Endometrium (tissue), 2 donors: ENCODE data around the gene C2orf66.
A peak's percentile ranks its signal among the peaks of the same experiment; 100 is the strongest.

Experiments
- FAIRE-seq: peaks from 2 replicates; lab custom pipeline; 2012; peaks lifted over from hg19 to GRCh38; lab: Jason Lieb, UNC
- donor health status: control.
- donor health status: control.

Gene C2orf66

DNA sequence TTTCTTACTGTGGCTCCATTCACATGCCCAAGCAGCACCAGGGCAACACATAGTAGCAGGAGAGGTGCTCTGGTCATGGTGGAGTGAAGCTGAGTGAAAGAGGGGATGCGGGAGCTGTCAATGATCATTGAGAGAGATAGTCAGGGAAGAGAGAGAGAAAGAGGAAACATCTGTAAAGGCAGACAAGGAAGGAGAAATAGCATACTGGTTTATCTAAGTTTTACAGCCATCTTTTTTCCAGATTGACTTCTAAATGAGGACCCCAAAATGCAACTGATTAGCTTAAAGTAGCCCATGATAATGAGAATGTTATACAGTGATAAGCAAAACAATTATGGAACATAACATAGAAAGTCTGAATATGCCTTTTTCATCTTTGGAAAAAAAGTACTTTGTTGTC is at the start of gene C2orf66:
C2orf66 (minus strand) TSS at position 96 of the 400 bp plus-strand sequence; CDS start at position 77, 19 bp downstream.
- no peak for FAIRE-seq

DNA sequence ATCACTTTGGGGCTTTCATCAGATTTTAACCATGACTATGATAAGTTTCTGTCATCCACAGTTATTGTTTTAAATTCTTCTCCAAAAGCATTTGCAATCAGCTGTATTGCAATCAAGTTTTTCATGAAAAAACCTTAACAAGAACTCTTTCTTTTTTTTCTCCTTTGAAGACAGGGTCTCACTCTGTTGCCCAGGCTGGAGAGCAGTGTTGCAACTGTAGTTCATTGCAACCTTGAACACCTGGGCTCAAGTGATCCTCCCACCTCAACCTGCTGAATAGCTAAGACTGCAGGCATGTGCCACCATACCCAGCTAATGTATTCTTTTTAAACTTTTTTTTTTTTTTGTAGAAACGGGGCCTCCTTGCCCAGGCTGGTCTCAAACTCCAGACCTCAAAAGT is 45.5 kb upstream of the C2orf66 start:
- FAIRE-seq, result no peak

DNA sequence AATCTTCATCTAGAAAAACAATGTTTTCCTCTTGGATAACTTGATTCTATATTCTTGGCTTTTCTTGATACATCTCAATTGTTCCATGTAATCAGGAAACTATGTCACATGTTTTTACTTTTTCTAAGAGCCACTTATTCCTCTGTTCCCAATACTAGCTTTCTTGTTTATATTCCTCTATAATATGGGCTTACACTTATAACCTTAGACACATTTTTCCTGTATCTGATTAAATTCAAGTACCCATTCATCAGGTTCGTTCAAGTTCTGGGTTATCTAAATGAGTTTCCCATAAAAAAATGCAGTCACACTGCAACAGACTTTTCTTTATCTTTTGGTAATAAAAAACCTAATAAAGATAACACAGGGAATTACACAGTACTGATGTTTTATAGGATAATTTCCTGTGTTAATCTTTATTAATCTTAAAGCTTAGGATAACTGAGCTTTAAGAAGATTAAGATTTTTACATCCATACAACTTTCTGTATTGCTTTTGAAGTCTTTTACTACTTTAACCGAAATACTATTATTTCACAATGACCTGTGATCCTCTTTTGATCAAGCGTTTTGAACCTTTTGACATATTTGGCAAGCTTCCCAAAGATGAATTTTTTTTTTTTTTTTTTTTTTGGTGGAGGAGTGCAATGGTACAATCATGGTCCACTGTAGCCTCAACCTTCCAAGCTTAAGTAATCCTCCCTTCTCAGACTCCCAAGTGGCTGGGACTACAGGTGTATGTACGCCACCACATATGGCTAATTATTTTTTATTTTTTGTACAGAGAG is 44.3 kb upstream of the C2orf66 start:
- no peak for FAIRE-seq

DNA sequence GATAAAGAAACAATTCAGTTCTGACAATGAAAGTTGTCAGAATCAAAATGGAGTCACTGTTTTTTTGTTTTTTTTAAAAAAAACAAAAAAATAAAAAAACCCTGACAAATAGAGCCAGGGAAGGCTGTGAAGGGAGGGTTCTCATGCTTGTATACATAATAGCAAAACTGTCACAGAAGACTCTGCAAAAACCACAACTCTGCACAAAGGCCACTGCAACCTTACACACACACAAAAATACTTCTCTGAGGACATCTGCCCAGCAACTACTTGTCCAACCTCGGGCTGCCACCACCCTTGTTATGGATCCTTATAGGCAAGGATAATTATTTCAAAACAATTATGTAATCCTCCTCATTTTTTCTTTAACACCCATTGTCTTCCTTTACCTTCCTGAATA is 41.9 kb upstream of the C2orf66 start:
- FAIRE-seq, result no peak

DNA sequence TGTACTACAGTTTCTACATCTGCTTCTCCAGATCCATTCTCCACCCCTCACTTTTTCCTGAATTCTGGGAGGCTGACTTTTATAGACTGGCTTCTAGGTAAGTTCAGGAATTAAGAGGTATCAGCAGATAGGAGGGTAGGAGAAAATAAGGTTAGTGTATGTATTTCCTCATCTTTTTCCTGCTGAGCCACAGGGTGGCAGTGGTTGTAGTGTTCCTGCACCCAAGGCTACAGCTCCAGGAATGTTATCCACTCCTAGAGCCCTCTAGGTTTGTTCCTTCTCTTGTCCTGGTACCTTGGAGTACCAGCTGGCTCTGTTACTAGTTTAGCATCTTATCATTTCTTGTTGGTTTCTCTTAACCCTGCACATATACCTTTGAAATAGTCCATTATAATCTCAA is 40.7 kb upstream of the C2orf66 start:
- no peak for FAIRE-seq

DNA sequence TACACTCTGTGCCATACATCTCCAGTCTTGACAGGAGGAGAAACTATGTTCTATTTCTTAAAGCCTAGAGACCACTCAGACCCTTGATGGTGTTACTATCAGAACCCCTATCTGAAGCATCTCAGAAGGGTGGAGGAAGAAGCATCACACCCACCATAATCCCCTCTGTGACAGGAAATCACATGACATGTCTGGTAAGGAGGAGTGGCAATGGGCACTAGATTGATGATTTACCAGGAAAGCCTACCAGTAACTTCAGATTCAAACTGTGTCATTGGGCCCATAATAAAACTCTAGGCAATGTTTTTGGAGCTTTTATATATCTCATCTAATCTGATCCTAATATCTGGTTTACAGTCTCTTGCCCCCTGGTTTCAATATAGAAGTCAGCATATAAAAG is 37.1 kb upstream of the C2orf66 start:
- no peak for FAIRE-seq

DNA sequence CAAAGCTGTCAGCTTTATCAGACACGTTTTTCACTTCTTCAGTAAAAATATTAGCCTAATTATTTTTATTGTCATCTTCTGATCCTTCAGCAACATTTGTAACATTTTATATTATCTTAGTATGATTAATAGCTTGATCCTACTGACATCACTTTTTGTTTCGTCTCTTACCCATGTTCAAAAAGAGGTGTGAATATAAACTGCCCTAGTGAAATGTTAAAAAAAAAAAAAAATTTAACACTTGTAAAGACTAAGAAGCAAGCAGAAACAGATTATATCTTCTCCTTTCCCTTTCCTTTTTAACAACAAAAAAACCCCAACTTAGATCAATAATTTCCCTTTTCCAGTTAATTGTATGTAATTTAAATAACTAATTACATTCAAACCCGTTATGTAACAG is 36.2 kb upstream of the C2orf66 start:
- FAIRE-seq, result no peak

DNA sequence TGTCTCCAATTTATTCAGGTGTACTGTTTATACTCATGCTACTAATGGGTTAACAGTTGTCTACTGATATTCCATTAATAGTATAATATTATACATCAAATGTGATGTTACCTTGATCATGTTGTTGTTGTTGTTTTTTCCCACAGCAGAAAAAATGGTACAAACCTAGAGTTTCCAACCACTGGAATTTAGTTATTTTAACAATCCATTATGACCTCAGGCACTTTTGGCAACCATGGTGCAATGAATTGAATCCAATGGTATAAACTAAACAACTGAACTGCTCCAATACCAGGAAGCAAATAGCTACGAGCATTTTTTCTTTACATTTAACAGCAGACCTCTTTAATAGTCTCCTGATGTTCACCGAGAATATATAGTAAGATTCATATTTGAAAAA is 31.0 kb upstream of the C2orf66 start:
- FAIRE-seq, result no peak

DNA sequence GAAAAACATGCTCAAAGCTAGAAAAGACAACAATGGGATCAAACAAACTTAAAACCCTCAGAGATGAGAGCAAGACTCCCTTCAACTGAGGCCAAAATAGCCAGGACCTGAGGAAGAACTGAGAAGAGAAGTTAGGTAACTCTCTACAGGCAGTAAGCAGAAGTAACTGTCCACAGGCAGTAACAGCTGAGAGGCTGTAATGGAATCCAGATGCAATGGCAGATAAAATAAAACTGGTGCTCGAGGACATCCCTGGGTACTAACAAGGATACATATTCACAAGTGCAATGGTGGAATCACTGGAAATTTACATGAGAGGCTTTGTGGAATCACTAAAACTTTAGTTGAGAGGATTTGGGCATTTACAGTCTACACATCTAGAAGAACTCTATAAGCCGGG is 30.4 kb upstream of the C2orf66 start:
- no peak for FAIRE-seq

DNA sequence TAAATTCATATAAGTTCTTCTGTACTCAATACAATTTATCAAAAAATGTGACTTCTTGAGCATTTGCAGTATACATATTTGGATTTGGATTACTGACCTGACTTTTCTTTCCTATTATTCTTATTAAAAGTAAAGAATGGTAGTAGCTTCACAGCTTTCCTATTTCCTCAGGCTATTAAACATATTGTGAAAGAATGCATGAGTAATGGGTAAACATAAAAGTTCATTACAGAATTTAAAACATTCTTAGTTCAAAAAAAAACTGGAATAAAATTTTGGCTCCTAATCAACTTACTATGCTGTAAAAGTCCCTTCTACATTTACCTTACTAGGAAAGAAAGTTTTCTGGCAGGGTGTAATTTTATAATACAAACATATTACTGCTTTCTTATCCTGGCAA is 27.3 kb upstream of the C2orf66 start:
- no peak for FAIRE-seq

DNA sequence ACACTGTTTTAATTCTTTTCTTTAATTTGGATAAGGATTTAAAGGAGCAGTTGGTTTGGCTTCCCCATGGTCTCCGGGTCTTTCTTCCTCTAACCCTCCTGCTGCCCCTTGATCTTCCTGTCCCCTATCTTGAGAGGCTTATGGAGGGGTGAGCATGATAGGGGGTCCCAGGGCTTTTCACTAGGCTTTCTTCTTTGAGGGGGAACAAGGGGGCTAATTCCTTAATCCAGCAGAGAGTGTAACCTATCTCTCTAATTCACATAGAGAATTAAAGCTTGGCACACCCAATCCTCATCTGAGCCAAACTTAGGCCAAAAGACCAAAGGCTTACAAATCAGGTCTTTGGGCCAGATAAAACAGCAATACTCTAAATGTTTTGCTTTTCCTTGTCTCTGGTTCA is 21.5 kb upstream of the C2orf66 start:
- no peak for FAIRE-seq

DNA sequence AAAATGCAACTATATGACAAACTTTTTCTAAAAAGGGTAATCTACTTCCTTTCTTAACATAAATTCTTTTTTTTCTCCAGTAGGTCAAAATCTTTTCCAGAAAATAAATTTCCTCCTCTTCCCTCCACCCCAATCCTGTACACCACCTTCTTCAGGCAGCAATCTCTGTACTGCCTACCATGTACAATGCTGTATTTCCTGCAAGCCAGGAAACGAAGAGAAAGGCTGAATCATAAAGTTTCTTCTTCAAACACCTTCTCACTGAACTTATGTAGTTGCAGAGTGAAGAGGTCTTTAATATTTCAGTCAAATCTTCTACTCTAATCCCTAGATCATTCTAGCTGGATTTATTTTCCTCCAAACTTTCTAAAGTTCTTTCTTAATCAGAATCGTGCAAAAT is 18.2 kb upstream of the C2orf66 start:
- no peak for FAIRE-seq

DNA sequence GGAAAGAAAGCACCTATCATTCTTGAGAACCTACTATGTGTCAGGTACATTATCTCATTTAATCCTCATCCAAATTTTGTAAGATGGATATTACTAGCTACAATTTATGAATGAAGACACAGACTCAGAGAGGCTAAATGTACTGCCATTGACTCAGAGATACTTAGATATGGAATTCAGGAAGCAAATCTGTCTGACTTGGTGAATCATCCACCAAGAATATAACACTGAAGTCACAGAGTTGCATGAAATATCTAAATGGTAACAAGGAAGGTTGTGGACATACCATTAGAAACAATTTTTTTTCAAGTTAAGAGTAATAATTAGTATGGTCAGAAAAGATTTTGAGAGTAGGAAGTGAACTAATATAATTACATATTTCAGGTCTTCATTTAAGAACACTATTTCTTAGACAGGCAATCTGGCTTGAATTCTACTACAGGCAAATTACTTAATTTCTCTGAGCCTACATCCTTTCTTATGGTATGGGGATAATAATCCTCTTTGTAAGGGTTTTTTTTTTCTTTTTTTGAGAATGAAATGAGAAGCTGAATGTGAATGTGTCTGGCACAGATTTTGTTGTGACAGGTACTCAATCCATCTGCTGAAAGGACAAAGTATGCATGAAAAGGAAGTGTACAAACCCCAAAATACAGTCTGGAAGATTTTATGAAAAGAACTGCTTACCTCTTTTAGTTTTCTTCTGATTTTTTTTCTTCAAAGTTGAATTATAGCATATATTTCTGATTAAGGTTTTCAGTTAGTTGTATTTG is 14.8 kb upstream of the C2orf66 start:
- FAIRE-seq, result no peak

DNA sequence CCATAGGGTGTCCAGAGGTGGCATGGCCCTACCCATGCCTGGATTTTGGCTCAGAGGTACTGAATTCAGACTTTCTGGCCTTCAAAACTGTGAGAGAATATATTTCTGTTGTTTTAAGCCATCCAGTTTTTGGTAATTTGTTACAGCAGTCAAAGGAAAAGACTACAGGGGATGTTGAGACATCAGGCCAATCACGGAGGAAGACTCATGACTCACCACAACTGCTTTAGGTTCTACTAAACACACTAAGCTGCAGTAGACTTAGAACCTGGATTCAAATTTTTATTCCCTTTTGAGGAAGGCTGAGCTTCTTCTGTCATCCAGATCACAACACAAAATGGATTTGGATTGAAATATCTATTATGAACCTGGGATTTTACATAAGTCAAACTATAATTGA is 12.0 kb upstream of the C2orf66 start:
- FAIRE-seq, result no peak

DNA sequence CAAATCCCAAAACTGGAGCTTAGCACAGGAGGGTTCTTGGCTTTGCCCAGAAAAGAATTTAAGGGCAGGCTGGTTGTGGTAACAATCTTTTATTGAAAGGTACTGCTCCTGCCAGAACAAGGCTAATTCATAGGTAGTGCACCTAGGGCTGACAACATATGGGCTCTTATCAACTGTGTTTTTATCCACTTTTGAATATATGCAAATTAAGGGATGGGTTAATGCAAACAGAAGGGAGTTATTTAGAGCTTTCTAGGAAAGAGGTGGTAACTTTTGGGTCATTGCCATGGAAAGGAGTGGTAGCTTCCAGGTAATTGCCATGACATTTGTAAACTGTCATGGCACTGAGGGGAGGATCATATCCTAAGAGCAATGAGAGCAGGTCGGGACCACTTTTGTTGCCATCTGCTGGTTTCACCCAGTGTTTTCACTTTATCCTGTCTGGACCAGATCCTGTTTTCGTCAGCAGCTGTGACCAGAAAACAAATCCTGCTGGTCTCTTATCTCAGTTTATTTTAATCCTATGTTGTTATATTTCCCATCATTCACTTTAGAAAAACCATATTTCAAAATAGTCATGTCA is 981 bp downstream of the C2orf66 start:
- FAIRE-seq, result no peak

DNA sequence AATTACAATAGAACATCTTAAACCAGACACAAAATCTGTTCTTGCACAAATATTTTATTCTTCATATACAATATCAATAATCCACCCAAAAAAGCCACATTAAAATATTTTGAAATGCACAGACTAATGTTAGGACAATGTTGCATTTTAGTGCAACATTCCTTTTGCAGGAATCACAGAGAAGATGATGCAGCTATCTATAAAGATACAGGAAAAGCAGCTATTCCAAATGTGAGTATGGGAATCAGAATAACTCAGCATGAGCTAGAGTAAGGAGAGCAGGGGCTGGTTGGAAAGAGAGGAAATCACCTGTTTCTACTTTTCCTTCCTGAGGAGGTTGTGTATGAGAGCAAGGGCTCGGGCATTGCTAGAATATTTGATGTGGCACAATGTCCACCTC is 4.8 kb downstream of the C2orf66 start:
- no peak for FAIRE-seq

DNA sequence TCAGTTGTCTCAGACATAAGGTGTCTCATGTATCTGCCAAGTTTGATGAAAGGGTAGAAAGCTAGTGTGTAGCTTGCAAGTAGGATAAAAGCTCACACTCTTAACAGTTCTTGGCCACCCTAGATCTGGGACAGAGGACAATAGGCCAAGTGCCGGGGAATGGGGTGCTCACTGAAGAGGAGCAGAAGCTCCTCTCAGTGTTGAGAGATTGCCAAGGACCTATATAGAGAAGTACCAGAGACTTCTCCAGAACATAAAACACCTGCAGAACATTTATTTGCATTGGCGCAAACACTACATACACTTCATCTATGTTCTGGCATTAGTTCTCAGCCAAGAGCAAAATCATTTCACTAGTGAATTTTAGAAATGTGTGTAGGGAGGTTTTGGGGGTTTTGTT is 6.8 kb downstream of the C2orf66 start:
- FAIRE-seq, result no peak

DNA sequence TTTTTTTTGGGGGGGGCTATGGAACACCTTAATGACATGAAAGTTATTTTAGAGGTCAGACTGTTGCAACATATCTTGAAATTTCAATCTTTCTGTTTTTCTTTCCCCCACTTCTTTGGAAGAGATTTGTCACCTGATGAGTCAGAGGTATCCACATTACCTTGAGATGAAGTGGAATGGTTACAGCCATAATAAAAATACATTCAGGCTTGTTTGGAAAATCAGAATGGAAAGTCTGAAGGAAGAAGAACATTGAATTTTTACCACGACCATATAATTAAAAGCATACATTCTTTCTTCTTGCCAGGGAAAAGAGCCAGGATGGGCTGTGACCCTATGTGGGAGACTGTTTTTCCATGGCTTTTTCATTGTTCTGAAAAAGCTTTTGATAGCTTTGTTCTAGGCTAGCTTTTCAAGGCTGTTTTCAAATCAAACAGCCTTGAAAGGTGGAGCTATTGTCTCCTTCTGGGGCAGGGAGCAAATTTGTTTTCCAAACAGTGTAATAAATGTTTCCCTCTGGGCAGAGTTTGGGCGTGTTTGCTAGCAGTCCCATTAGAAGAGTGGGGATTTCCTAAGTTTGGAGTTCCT is 7.4 kb downstream of the C2orf66 start:
- FAIRE-seq, result peak; percentile 4

DNA sequence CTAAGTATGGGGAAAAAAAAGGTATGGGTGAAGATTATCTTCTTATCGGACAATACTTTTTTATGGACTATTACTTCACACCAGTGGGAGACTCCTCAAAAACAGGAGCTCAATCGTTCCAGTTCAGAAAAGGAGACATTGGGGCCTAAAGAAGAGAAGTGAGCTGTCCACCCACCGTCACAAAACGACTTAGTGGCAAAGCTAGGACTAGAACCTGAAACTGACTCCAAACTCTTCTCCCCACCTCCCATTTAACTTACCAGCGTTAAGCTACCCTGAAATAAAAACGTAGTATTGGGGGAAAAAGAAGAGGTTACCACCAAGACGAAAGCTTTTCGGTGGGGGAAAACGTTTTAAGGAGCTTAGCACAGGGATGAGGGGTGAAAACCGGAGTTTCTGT is 10.2 kb downstream of the C2orf66 start:
- FAIRE-seq, result no peak

DNA sequence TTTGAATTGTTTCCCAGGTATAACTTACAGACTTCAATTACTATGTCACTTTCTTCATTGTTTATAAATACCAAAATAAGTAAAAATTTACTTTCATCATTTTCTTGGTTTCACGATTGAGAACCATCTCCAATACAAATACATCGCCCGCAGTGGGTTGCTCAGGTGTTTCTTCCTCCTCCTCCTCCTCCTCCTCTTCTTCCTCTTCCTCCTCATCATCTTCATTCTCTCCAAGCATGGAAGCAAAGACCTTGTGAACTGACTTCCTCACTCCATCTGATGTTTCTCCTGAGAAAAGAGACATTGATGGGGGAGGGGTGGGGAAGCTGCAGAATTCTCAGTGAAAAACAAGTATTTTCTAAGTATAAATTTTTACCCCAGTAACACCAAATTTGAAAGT is 16.3 kb downstream of the C2orf66 start:
- FAIRE-seq, result no peak

DNA sequence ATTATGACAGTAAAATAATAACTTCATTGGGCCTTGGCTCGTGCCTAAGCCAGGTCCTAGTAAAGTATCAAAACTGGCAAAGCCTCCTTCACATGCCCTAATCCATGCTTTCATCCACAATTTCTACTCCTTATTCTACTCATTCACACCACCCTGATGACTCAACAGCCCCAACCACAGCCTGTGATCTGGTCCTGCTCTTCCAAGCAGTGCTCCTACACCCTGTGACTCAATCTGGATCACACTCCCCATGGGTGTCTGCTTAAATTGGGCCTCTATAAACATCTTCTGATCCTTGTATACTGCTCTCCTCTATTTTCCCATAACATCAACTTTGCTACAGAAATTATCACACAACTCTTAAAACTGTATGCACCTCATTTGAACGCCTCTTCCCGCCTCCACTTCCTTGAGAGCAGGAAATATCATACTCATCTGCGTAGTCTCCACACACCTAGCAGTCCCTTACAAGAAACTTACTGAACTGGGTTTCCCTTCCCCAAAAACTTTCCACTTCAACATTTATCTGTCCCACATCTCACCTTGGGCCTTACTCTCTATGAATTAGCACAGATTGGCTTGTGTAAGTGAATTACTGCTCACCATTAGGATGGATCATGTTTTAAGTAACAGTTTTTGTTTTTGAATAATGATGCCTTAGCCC is 25.6 kb downstream of the C2orf66 start:
- FAIRE-seq, result no peak

DNA sequence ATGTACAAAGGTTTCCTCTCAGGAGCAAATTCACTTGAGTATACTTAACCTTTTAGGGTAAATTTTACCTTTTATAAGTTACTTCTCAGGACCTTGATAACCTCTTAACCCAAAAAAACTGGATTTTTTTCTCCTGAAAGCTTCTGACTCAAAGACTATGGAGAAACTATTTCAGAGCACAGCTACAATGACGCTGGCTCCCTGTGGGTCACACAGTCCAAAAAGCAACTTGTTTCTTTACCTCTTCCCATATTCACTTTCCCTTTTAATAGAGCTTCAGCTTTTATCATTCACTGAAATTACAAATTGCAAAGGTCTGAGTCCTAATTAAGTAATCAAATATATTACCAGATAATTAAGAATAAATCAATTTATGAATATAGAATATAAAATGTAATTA is 42.1 kb downstream of the C2orf66 start:
- no peak for FAIRE-seq

DNA sequence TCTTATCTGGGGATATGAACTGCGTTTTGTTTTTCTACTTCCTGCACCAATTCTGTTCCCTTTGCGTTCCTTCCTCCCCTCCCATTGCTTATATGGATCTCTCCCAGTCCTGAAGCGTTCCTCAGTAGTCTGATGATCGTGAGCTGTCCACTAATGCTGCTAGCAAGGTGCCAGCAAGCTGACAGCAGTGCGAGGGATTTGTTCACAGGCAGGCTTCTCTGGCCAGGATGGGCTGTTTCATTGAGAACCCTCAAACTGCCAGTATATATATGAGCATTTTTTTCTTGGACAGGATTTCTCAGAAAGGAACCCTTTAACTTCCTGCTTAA is 49.8 kb downstream of the C2orf66 start:
- no peak for FAIRE-seq
